ENCODE results near the gene DOK7. TPM values are rescaled to one million over a fixed set of nuclear protein-coding genes. Genes with fewer than 3 reads are reported as not detected.

DOK7 gene
- total RNA-seq, 6 experiments from 2014 or later = 0.73 to 2.4 (median 1.5) TPM

- WGBS (ENCODE audit: insufficient coverage, low coverage, low lambda C conversion rate, missing lambda C conversion rate) = no CpG with 5 or more reads among the region's 23 CpGs
- no peak for TF ChIP-seq CTCF (IDR thresholded peaks at IDR 0.05)
- TF ChIP-seq POLR2A (IDR thresholded peaks at IDR 0.05) = no peak
- ATAC-seq (no peak), DNase-seq (no peak)
- no peaks in the 10 kb centered on the region for H3K36me3 ChIP-seq
- intact Hi-C loops (cut with DNase I) = no loop called here
- no peak overlapping the region for H3K4me3 ChIP-seq
- H3K27ac ChIP-seq = no peak overlapping the region
- H3K4me1 ChIP-seq = no peaks in the 10 kb centered on the region
- H3K27me3 ChIP-seq = no peaks in the 10 kb centered on the region
- H3K9me3 ChIP-seq = no peaks in the 10 kb centered on the region
These were observed 20.4 kb downstream of the DOK7 start for GRCh38 chr4:3483471-3483921.

GRCh38 chr4:3484057-3484973 is 21.2 kb downstream of the DOK7 start:
- Histone ChIP-seq H3K36me3 (no peaks in the 10 kb centered on the region), H3K4me3 (no peak overlapping the region), H3K27ac (no peak overlapping the region), H3K9me3 (no peaks in the 10 kb centered on the region), H3K4me1 (no peaks in the 10 kb centered on the region), H3K27me3 (no peaks in the 10 kb centered on the region)
- intact Hi-C loops (cut with DNase I) = no loop called here
- no peak for DNase-seq
- peak in 1 of 4 donors; percentile 25 for ATAC-seq
- WGBS (ENCODE audit: insufficient coverage, low coverage, low lambda C conversion rate, missing lambda C conversion rate) = no CpG with 5 or more reads among the region's 45 CpGs
- TF ChIP-seq CTCF (IDR thresholded peaks at IDR 0.05) (no peak), POLR2A (IDR thresholded peaks at IDR 0.05) (no peak)

GRCh38 chr4:3485011-3485791 is 22.1 kb downstream of the DOK7 start:
- no peak for TF ChIP-seq POLR2A (IDR thresholded peaks at IDR 0.05)
- no peak for TF ChIP-seq CTCF (IDR thresholded peaks at IDR 0.05)
- Histone ChIP-seq H3K4me1 (no peaks in the 10 kb centered on the region), H3K9me3 (no peaks in the 10 kb centered on the region), H3K36me3 (no peaks in the 10 kb centered on the region), H3K27me3 (no peaks in the 10 kb centered on the region), H3K4me3 (no peak overlapping the region), H3K27ac (no peak overlapping the region)
- WGBS (ENCODE audit: insufficient coverage, low coverage, low lambda C conversion rate, missing lambda C conversion rate) = 23% methylated on average over 7 of the region's 36 CpGs
- no peak for DNase-seq
- intact Hi-C loops (cut with DNase I) = no loop called here
- ATAC-seq = no peak

- H3K9me3 ChIP-seq = no peaks in the 10 kb centered on the region
- ATAC-seq (no peak), DNase-seq (no peak)
- intact Hi-C loops (cut with DNase I) = no loop called here
- no CpG with 5 or more reads among the region's 25 CpGs for WGBS (ENCODE audit: insufficient coverage, low coverage, low lambda C conversion rate, missing lambda C conversion rate)
- no peak overlapping the region for H3K4me3 ChIP-seq
- H3K27ac ChIP-seq = no peak overlapping the region
- no peaks in the 10 kb centered on the region for H3K4me1 ChIP-seq
- H3K27me3 ChIP-seq = no peaks in the 10 kb centered on the region
- H3K36me3 ChIP-seq = no peaks in the 10 kb centered on the region
- TF ChIP-seq CTCF (IDR thresholded peaks at IDR 0.05) (no peak), POLR2A (IDR thresholded peaks at IDR 0.05) (no peak)
These were observed 22.9 kb downstream of the DOK7 start for GRCh38 chr4:3485886-3486540.
